GM21390 (cell line): ENCODE data around the gene MAP2K7.

ENCODE experiments used
- ATAC-seq: cut with Tn5 transposase; IDR thresholded peaks from one replicate; pipeline ENCODE4 v1.9.1; 2021; ENCODE audit not compliant: unreplicated experiment

MAP2K7 gene

GRCh38 chr19:7918615-7919421, 15.1 kb downstream of the MAP2K7 start:
- ATAC-seq: no peak

DNA sequence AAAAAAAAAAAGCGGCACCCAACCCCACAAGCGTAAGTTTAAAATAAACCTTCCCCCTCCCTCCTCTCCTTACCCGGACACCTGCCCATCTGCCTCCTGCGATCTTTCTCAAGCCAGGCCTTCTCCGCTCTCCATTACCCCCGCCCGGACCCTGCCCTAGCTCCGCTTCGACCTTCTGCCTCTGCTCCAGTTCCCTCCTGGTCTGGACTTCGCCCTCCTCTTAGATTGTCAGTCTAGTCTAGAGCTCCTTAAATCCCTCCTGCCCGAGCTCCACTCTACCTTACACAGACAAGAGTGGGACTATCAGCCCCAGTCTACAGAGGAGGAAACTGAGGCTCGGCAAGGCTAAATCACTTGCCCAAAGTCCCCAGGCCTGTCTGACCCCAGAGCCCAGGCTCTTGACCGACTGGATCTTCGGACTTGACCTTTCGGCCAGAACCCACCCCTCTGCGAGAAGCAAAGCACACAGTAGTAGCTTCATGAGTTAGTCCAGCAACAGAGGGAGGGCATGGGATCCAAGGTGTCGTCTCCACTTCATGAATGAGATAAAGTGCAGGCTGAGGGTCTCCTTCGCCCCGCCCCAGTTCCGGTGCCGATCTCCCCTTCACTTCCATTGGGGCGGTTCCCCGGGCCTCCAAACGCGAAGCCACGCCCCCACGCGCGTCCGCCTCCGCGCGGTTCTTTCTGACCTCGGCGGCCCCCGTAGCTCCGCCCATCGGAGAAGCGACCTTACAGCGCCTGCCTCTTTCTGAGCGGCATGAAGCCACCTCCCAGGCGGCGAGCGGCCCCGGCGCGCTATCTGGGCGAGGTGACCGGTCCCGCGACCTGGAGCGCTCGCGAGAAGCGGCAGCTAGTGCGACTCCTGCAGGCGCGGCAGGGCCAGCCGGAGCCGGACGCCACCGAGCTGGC, 16.2 kb downstream of the MAP2K7 start, which contains the start of gene SNAPC2:
SNAPC2 (plus strand) TSS at position 729 of the 909 bp plus-strand sequence; CDS start at position 758, 29 bp downstream.
- peak; percentile 64 for ATAC-seq

DNA sequence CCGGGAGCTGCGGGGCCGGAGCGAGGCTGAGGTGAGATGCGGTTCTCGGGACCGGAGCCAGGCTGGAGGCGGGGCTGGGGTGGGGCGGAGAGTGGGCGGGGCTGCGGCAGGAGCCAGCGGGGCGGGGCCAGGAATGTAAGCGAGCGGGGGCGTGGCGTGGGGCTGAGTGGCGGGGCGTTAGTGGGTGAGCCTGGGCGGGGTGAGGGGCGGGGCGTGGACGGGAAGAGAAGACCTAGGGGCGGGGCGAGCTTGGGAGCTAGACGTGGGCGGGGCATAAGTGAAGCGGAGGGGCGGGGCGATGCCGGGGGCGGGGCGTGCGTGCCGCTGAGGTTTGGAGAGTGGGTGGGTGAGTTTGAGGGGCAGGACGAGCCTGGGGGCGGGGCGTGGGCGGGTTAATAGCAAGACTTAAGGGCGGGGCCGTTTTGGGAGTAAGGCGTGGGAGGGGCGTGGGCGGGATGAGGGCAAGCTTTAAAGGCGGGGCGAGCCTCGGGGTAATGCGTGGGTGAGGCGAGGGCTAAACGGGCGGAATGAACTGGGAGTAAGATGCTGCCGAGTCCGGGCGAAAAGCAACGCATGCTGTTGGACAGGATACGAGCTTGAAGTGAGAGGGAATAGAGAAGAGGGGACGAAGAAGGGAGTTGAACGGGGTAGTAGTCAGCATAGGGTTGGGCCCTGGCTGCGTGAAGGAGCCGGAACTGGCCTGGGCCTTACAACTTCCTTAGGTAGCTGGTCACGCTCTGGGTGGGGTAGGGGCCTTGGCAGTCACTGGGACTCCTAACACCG, 17.0 kb downstream of the MAP2K7 start:
- peak; percentile 31 for ATAC-seq

DNA sequence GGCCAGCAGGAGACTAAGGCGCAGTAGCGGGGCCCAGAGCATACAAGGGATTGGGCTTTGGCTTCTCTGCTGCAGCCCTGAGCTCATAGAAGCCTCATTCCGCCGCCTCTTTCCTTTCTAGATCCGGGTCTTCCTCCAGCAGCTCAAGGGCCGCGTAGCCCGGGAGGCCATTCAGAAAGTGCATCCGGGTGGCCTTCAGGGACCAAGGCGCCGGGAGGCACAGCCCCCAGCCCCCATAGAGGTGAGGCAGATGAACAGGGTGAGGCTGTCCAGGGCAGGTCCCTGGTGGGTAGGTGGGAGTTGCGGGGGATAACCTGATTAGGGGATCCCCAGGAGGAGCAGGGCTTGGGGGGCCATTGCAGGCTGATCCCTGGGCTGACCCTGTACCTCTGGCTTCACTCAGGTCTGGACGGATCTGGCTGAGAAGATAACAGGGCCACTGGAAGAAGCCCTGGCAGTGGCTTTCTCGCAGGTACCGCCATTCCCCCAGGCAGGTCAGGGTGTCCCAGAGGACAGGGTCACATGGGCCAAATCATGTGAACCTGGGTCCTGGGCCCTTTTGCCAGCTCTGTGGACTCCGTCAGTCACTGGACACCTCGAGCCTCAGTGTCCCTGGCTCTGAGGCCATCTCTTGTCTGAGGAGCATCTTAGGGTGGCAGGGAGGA, 17.8 kb downstream of the MAP2K7 start:
- no peak for ATAC-seq

DNA sequence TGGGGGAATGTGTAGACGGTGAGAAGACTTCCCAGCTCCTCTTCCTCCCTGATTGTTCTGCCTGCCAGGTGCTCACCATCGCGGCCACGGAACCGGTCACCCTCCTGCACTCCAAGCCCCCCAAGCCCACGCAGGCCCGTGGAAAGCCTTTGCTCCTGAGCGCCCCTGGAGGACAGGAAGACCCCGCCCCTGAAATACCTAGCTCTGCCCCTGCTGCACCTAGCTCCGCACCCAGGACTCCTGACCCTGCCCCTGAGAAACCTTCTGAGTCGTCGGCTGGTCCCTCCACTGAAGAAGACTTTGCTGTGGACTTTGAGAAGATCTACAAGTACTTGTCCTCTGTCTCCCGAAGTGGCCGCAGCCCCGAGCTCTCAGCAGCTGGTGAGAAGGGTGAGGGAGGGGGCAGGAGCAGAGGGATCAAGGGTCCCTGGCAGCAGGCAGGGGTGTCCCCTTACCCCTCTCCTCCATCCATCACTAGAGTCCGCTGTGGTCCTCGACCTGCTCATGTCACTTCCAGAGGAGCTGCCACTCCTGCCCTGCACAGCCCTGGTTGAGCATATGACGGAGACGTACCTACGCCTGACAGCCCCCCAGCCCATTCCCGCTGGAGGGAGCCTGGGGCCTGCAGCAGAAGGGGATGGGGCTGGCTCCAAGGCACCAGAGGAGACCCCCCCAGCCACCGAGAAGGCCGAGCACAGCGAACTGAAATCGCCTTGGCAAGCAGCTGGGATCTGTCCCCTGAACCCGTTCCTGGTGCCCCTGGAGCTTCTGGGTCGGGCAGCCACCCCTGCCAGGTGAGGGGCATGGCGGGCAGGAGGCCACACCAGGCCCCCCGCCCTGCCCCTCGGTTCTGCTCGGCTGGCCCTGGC, 18.5 kb downstream of the MAP2K7 start:
- no peak for ATAC-seq

GRCh38 chr19:7922836-7923195, 19.1 kb downstream of the MAP2K7 start:
- no peak for ATAC-seq

- ATAC-seq: no peak
Measured at GRCh38 chr19:7923295-7924191, 19.9 kb downstream of the MAP2K7 start.

- ATAC-seq: no peak
Measured at GRCh38 chr19:7924241-7924640, 20.6 kb downstream of the MAP2K7 start.

GRCh38 chr19:7924651-7925170, 21.0 kb downstream of the MAP2K7 start:
- no peak for ATAC-seq

GRCh38 chr19:7925171-7925851, 21.6 kb downstream of the MAP2K7 start:
- ATAC-seq: no peak

DNA sequence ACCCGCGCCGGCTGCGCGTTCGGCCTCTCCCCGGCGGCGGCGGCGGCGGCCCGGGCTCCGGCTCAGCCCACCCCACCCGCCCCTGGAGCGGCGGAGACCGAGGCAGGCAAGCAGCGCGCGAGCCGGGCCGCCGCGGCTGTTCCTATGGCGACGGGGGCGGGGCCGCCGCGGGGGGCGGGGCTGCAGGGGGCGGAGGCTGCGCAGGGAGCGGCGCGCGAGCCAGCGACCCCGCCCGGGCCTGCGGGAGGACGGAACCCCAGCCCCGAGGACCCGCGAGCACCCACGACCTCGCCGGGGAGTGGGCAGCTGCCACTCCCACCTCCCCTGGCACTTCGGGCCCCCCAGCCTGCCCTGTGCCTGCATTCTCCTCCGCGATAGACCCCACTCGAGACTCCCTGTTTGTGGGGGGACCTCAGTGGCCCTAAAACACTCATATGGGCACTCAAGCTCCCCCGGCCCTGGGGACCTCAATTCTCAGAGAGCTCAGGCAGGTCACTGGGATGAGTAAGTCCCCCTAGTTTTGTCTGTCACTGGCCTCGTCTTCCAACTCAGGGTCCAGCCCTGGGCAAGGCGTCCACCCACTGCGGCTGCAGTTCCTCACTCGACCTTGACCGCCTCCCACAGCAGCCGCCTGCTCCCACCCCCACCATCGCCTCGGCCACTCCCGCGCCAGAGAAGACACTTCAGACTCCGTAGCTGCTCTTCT, 22.5 kb downstream of the MAP2K7 start, which contains the start of gene CTXN1:
CTXN1 (minus strand) TSS at position 115 of the 706 bp plus-strand sequence. CDS start 597 bp downstream, outside the sequence.
- ATAC-seq: no peak

DNA sequence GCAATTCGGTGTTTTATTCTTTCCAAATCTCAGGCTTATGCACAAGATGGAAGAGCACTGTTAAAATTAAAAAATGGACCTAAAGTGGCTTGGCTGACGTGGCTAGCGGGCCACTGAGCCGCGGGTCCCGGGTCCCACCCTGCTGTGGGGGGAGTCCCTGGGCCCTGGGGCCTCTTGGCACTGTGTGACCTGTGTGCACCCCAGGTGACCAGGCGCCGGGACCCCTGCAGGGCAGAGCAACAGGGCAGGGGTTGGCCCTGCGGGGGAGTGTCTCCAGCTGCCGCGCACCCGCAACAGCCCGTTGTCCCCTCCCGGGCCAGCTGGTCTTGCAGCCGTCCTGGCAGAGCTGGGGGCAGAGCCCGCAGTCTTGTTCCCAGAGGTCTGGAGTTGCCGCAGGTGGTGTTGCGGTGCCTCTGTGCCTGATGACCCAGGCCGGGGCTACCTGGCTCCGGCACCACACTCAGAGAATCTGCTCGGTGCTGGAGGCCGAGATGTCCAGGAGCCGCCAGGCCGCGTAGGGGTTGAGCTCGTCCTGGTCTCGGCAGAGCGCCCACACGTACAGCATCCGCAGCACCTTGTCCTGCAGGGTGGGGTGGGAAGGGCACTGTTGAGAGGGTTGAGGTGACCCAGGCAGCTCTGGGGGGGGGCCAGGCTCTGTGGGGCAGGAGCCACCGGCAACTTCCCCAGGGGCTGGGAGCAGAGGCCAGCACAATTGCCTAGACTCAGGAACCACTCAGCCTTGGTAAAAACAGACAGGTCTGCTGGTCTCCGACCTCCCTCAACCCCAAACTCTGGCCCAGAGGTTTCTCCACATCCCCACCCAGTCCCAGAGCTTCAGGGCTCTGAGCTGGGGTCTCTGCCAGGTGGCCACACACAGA, 23.3 kb downstream of the MAP2K7 start:
- no peak for ATAC-seq

DNA sequence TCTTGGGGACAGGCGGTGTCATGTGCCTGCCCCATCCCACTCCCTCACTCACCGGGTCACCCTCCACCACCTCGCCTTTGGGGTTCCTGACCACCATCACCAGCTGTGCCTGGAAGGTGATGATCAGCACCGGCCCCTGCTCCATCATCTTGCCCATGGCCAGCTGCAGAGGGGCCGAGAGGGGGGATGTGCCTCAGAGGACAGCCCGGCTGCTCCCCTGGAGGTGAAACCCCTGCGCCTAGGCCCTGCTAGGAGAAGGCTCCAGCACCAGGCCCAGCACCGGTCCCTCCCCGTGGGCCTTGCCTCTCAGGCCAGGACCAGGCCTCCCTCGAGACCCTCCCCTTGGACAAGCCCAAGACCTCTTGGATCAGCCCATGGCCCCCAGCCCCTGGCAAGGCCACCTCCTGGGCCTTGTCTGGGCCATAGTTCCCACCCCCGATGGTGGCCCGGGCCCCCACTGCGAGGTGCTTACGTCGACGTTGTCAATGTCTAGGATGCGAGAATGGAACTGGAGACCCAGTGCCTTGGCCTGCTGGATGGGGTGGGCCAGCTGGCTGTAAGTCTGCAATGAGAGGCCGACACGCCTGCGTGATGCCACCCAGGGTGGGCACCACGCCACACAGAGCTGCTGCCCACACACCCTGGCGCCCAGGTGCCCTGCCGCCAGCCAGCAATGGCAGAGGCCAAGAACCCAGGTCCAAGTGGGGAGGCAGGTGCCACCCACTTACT, 24.1 kb downstream of the MAP2K7 start:
- ATAC-seq: no peak

- ATAC-seq: no peak
Measured at GRCh38 chr19:7928334-7928706, 24.6 kb downstream of the MAP2K7 start.
